GM19455 (cell line): ENCODE results near the gene TAF13.
"Not testable (repeated sequence)": the region's sequence is repeated elsewhere in the genome, so short reads cannot be mapped to it uniquely, and the experiment has no call there.

Source experiments
- ATAC-seq: cut with Tn5 transposase; IDR thresholded peaks from one replicate; pipeline ENCODE4 v1.9.1; 2021; ENCODE audit not compliant: unreplicated experiment

The TAF13 gene

GRCh38 chr1:109048335-109048734, 27.5 kb downstream of the TAF13 start:
- no peak for ATAC-seq

- no peak for ATAC-seq
Measured at GRCh38 chr1:109047339-109047738, 28.5 kb downstream of the TAF13 start.

- ATAC-seq = no peak
Measured at GRCh38 chr1:109046671-109047070, 29.1 kb downstream of the TAF13 start.

GRCh38 chr1:109045595-109045994, 30.2 kb downstream of the TAF13 start:
- ATAC-seq = no peak

GRCh38 chr1:109041621-109042468, 34.0 kb downstream of the TAF13 start, which contains the start of gene WDR47:
Gene WDR47, minus strand, starts transcription at chr1:109042102. Its CDS starts 18,590 bp downstream, at chr1:109023512.
- peak; percentile 95 for ATAC-seq

- peak; percentile 35 for ATAC-seq
Measured at GRCh38 chr1:109040989-109041620, 34.7 kb downstream of the TAF13 start.

GRCh38 chr1:109040627-109040988, 35.2 kb downstream of the TAF13 start:
- ATAC-seq = no peak

GRCh38 chr1:109034382-109034781, 41.4 kb downstream of the TAF13 start:
- no peak for ATAC-seq

GRCh38 chr1:109029493-109029892, 46.3 kb downstream of the TAF13 start:
- ATAC-seq = not testable (repeated sequence)

- no peak for ATAC-seq
Measured at GRCh38 chr1:109027841-109028240, 48.0 kb downstream of the TAF13 start.

- ATAC-seq = no peak
Measured at GRCh38 chr1:109025694-109026093, 50.1 kb downstream of the TAF13 start.

- ATAC-seq = no peak
Measured at GRCh38 chr1:109024646-109025045, 51.2 kb downstream of the TAF13 start.

- ATAC-seq = no peak
Measured at GRCh38 chr1:109020693-109021257, 55.0 kb downstream of the TAF13 start.

GRCh38 chr1:109017719-109018118, 58.1 kb downstream of the TAF13 start:
- not testable (repeated sequence) for ATAC-seq

- ATAC-seq = no peak
Measured at GRCh38 chr1:109017134-109017533, 58.7 kb downstream of the TAF13 start.
